ENCODE results near the gene MTMR3. TPM values are rescaled to one million over a fixed set of nuclear protein-coding genes. Genes with fewer than 3 reads are reported as not detected.
"Not testable (repeated sequence)": the region's sequence is repeated elsewhere in the genome, so short reads cannot be mapped to it uniquely, and the experiment has no call there.

The MTMR3 gene
- total and polyA plus RNA-seq, 9 donors, result 21.4 to 66.2 (median 47.8) TPM

- Histone ChIP-seq H3K27me3 (no peaks in the 10 kb centered on the region), H3K9me3 (no peaks in the 10 kb centered on the region), H3K36me3 (no peaks in the 10 kb centered on the region), H3K27ac (no peak overlapping the region), H3K4me1 (ENCODE audit: insufficient read depth) (no peaks in the 10 kb centered on the region), H3K4me3 (no peak overlapping the region)
- TF ChIP-seq, protein P1, sequence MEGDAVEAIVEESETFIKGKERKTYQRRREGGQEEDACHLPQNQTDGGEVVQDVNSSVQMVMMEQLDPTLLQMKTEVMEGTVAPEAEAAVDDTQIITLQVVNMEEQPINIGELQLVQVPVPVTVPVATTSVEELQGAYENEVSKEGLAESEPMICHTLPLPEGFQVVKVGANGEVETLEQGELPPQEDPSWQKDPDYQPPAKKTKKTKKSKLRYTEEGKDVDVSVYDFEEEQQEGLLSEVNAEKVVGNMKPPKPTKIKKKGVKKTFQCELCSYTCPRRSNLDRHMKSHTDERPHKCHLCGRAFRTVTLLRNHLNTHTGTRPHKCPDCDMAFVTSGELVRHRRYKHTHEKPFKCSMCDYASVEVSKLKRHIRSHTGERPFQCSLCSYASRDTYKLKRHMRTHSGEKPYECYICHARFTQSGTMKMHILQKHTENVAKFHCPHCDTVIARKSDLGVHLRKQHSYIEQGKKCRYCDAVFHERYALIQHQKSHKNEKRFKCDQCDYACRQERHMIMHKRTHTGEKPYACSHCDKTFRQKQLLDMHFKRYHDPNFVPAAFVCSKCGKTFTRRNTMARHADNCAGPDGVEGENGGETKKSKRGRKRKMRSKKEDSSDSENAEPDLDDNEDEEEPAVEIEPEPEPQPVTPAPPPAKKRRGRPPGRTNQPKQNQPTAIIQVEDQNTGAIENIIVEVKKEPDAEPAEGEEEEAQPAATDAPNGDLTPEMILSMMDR (IDR thresholded peaks at IDR 0.05), result no peak
- no peak for TF ChIP-seq EP300 (IDR thresholded peaks at IDR 0.05)
- no peak for TF ChIP-seq POLR2A (IDR thresholded peaks at IDR 0.05)
- intact Hi-C loops (cut with DNase I), result no loop called here
- DNase-seq, result no peak
- WGBS, 3 donors, result 89 to 90% (median 90%) methylated on average over 3 of the region's 3 CpGs
Measured at GRCh38 chr22:29971607-29972006, 88.6 kb downstream of the MTMR3 start.

DNA sequence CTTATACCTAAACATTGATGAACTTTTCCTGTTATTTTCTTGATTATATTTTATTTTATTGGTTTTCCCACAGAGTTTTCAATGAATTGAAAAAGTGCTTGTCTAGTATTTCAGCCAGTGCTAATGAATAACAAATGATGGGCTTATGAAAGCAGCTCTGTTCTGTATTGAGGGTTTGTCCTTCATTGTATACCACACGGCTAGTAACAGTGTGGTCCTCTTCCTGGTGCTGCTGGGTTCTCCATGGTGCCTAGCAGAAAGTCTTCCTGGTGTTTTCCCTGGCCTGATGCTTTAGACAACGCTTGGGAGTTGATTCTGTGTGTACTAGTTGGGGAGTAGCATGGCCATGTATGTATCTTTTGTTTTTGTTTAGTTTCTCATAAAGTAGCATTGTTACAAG lies 89.1 kb downstream of the MTMR3 start:
- Histone ChIP-seq H3K4me1 (ENCODE audit: insufficient read depth) (no peaks in the 10 kb centered on the region), H3K36me3 (no peaks in the 10 kb centered on the region), H3K9me3 (no peaks in the 10 kb centered on the region), H3K27ac (no peak overlapping the region), H3K4me3 (no peak overlapping the region), H3K27me3 (no peaks in the 10 kb centered on the region)
- DNase-seq, result no peak
- intact Hi-C loops (cut with DNase I), result no loop called here
- 88 to 94% (median 90%) methylated on average over 2 of the region's 2 CpGs for WGBS, 3 donors
- no peak for TF ChIP-seq POLR2A (IDR thresholded peaks at IDR 0.05)
- TF ChIP-seq, protein P1 (IDR thresholded peaks at IDR 0.05), result no peak

GRCh38 chr22:29973269-29973668 lies 90.3 kb downstream of the MTMR3 start:
- no peak overlapping the region for H3K4me3 ChIP-seq
- no peak for TF ChIP-seq POLR2A (IDR thresholded peaks at IDR 0.05)
- TF ChIP-seq, protein P1 (IDR thresholded peaks at IDR 0.05), result no peak
- TF ChIP-seq EP300 (IDR thresholded peaks at IDR 0.05), result no peak
- no peak for DNase-seq
- no peaks in the 10 kb centered on the region for H3K36me3 ChIP-seq
- H3K27me3 ChIP-seq, result no peaks in the 10 kb centered on the region
- intact Hi-C loops (cut with DNase I), result no loop called here
- no peak overlapping the region for H3K27ac ChIP-seq
- WGBS, 3 donors, result 90 to 93% (median 90%) methylated on average over 4 of the region's 4 CpGs
- H3K4me1 ChIP-seq (ENCODE audit: insufficient read depth), result no peaks in the 10 kb centered on the region
- H3K9me3 ChIP-seq, result no peaks in the 10 kb centered on the region

- WGBS, 3 donors, result 75 to 85% (median 79%) methylated on average over 9 of the region's 9 CpGs
- H3K27me3 ChIP-seq; H3K4me1 ChIP-seq (ENCODE audit: insufficient read depth); DNase-seq; H3K27ac ChIP-seq; H3K9me3 ChIP-seq; intact Hi-C loops (cut with DNase I); H3K36me3 ChIP-seq; H3K4me3 ChIP-seq: not testable (repeated sequence)
Measured at GRCh38 chr22:29973680-29974079, 90.7 kb downstream of the MTMR3 start.

DNA sequence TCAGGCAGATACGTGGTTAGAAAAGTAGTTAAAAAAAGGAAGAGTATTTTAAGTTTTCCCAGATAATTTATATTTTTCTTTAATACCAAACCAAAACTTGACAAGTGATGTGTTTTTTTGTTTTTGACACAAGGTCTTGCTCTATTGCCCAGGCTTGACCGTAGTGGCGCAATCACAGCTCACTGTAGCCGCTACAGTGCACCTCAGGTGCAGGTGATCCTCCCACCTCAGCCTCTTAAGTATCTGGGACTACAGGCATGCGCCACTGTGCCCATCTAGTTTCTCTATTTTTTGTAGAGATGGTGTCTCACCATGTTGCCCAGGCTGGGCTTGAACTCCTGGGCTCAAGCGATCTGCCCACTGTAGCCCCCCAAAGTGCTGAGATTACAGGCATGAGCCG lies 92.5 kb downstream of the MTMR3 start:
- no peaks in the 10 kb centered on the region for H3K27me3 ChIP-seq
- H3K27ac ChIP-seq, result no peak overlapping the region
- no peaks in the 10 kb centered on the region for H3K36me3 ChIP-seq
- no peaks in the 10 kb centered on the region for H3K4me1 ChIP-seq (ENCODE audit: insufficient read depth)
- 88 to 96% (median 96%) methylated on average over 7 of the region's 7 CpGs for WGBS, 3 donors
- no peaks in the 10 kb centered on the region for H3K9me3 ChIP-seq
- intact Hi-C loops (cut with DNase I), result no loop called here
- TF ChIP-seq EP300 (IDR thresholded peaks at IDR 0.05) (no peak), POLR2A (IDR thresholded peaks at IDR 0.05) (no peak)
- TF ChIP-seq, protein P1 (IDR thresholded peaks at IDR 0.05), result no peak
- no peak for DNase-seq
- no peak overlapping the region for H3K4me3 ChIP-seq
